ENCODE results near the gene TNPO1.

DNA sequence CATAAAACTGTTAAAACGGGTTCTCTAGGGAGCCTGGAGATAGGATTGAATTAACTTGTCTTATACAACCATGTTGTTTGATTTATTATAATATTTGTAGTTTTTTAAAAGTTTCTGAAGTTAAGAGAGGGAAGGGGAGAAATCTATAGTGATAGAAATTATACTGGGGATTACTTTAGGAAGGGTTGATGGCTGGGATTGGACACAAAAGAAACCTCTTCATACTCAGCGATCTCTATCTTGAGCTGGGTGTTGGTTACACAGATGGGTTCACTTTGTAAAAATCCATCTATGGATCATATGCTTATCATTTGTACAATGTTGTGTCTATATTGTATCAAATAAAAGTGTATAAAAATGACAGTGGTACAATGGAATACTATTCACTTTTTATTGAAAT lies 30.0 kb downstream of the TNPO1 start:
- TF ChIP-seq GATA3 (IDR thresholded peaks at IDR 0.05; ENCODE audit: low read depth, low read length) (no peak), GATA2 (IDR thresholded peaks at IDR 0.05; ENCODE audit: low read depth, low read length) (no peak)
